K562 (cell line): ENCODE results near the gene CNOT10. TPM values are rescaled to one million over a fixed set of nuclear protein-coding genes. Genes with fewer than 3 reads are reported as not detected.

Experiments
- CAMTA2 ChIP-seq: fragments of 250-450 bp; sonication (Bioruptor Pico); conservative IDR thresholded peaks from 2 replicates; pipeline ENCODE4 v1.5.1; 2022
- COPS2 ChIP-seq: fragments of 450-650 bp; conservative IDR thresholded peaks from 2 replicates; pipeline ENCODE4 v1.6.1; 2016; ENCODE audit warnings: mild to moderate bottlenecking, moderate library complexity
- CREBBP ChIP-seq: IDR thresholded peaks from one replicate; pipeline ENCODE4 v1.6.1; 2012; ENCODE audit warnings: low read depth, mild to moderate bottlenecking, control low read depth, inconsistent platforms, low read length
- HINFP ChIP-seq: fragments of 450-650 bp; conservative IDR thresholded peaks from 2 replicates; pipeline ENCODE4 v1.6.1; 2016; ENCODE audit warnings: missing genetic modification characterization, low read depth, mild to moderate bottlenecking, control low read depth, missing compliant biosample characterization
- HOMEZ ChIP-seq: fragments of 250-450 bp; sonication (Bioruptor Pico); IDR thresholded peaks from 2 replicates; pipeline ENCODE4 v1.4.0; 2020; ENCODE audit warnings: mild to moderate bottlenecking, moderate library complexity
- MBD1 ChIP-seq: fragments of 250-450 bp; sonication (Bioruptor Pico); IDR thresholded peaks from 2 replicates; pipeline ENCODE4 v1.8.0; 2022; ENCODE audit warnings: inconsistent platforms
- NFIC ChIP-seq: fragments of 450-650 bp; IDR thresholded peaks from 2 replicates; pipeline ENCODE4 v1.6.1; 2017; ENCODE audit warnings: mild to moderate bottlenecking, inconsistent platforms
- SIN3A ChIP-seq, 2 experiments: fragments of 150-350 bp in 1 of 2; IDR thresholded peaks; 2 replicates each; pipeline ENCODE4 v1.6.1; 2011 to 2016; ENCODE audit warnings: borderline replicate concordance in 2 of 2, low read depth in 2 of 2, low read length in 2 of 2, mild to moderate bottlenecking in 2 of 2, moderate library complexity in 2 of 2; ENCODE audit not compliant: control insufficient read depth in 1 of 2
- SMARCC2 ChIP-seq: fragments of 450-650 bp; IDR thresholded peaks from 2 replicates; pipeline ENCODE4 v1.6.1; 2017; ENCODE audit warnings: antibody characterized with exemption, moderate library complexity, mild to moderate bottlenecking, low read depth
- TBP ChIP-seq: optimal IDR thresholded peaks from 2 replicates; pipeline ENCODE3; 2011; ENCODE audit warnings: low read depth, low read length, improper control_type of control experiment
- TFE3 ChIP-seq: fragments of 450-650 bp; formaldehyde crosslinking; IDR thresholded peaks from 2 replicates; pipeline ENCODE4 v1.4.0; 2020; ENCODE audit warnings: mild to moderate bottlenecking, mixed read lengths
- ZBED1 ChIP-seq: IDR thresholded peaks from 2 replicates; pipeline ENCODE4 v1.6.1; 2014
- ZFP36 ChIP-seq: fragments of 150-350 bp; IDR thresholded peaks from 2 replicates; pipeline ENCODE4 v1.6.1; 2018; ENCODE audit warnings: low read length, low read depth; ENCODE audit not compliant: partially characterized antibody
- polyA plus RNA-seq, 8 experiments: library from polyadenylated mRNA; depleted of rRNA in 4 of 8; stranded (reverse) in 5 of 8; unstranded in 3 of 8; fragments of >200 nt; fragmentation: Nextera tagmentation in 2 of 8; fragmentation: Illumina TruSeq in 1 of 8; extraction: Ambion mirVana in 2 of 8; extraction: Trizol in 1 of 8; gene quantifications; 2 replicates each; pipeline versions ENCODE4 v1.2.1 to v1.2.3, GENCODE V29; 2011 to 2014; ENCODE audit warnings: inconsistent platforms in 1 of 8, missing spikeins in 1 of 8
- total RNA-seq, 7 experiments: library from RNA; depleted of rRNA in 6 of 7; stranded (reverse); fragments of >200 nt in 6 of 7; fragmentation: Illumina TruSeq in 2 of 7; extraction: Trizol in 2 of 7; gene quantifications; 2 replicates each; pipeline versions ENCODE4 v1.2.1 to v1.2.3, GENCODE V29; 2011 to 2021; ENCODE audit warnings: low replicate concordance in 1 of 7
- TF ChIP-seq, protein P1 (sequence below): fragments of 250-450 bp; sonication (Bioruptor Pico); IDR thresholded peaks from 2 replicates; pipeline ENCODE4 v1.8.0; 2021; ENCODE audit warnings: borderline replicate concordance, mild to moderate bottlenecking, moderate library complexity; ENCODE audit not compliant: poor library complexity, severe bottlenecking
- TF ChIP-seq, protein P2 (sequence below): fragments of 450-650 bp; IDR thresholded peaks from 2 replicates; pipeline ENCODE4 v1.6.1; 2016; ENCODE audit warnings: mild to moderate bottlenecking
- TF ChIP-seq, protein P3 (sequence below): fragments of 450-650 bp; formaldehyde crosslinking; IDR thresholded peaks from 2 replicates; pipeline ENCODE4 v1.4.0; 2020; ENCODE audit warnings: mild to moderate bottlenecking

The CNOT10 gene
- total and polyA plus RNA-seq, 9 of the 15 experiments (the other 6 are each of a cell fraction or from before 2014, with no cell fraction given): 35.7 to 114 (median 81.9) TPM

- TF ChIP-seq SIN3A (IDR thresholded peaks at IDR 0.05; ENCODE audit: borderline replicate concordance in 2 of 2, control insufficient read depth in 1 of 2, low read depth in 2 of 2, low read length in 2 of 2) (no peak), TFE3 (CRISPR knock-in tag) (no peak), CAMTA2 (CRISPR knock-in tag) (no peak), SMARCC2 (peak; percentile 68; the same call in 1 of the 2 replicates), ZFP36 (no peak), CREBBP (no peak), NFIC (peak; percentile 80), COPS2 (no peak), TBP (no peak), HINFP (no peak), HOMEZ (CRISPR knock-in tag) (no peak), MBD1 (CRISPR knock-in tag) (no peak), ZBED1 (no peak)
- TF ChIP-seq, protein P1, sequence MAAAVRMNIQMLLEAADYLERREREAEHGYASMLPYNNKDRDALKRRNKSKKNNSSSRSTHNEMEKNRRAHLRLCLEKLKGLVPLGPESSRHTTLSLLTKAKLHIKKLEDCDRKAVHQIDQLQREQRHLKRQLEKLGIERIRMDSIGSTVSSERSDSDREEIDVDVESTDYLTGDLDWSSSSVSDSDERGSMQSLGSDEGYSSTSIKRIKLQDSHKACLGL (CRISPR knock-in tag): no peak
- TF ChIP-seq, protein P2, sequence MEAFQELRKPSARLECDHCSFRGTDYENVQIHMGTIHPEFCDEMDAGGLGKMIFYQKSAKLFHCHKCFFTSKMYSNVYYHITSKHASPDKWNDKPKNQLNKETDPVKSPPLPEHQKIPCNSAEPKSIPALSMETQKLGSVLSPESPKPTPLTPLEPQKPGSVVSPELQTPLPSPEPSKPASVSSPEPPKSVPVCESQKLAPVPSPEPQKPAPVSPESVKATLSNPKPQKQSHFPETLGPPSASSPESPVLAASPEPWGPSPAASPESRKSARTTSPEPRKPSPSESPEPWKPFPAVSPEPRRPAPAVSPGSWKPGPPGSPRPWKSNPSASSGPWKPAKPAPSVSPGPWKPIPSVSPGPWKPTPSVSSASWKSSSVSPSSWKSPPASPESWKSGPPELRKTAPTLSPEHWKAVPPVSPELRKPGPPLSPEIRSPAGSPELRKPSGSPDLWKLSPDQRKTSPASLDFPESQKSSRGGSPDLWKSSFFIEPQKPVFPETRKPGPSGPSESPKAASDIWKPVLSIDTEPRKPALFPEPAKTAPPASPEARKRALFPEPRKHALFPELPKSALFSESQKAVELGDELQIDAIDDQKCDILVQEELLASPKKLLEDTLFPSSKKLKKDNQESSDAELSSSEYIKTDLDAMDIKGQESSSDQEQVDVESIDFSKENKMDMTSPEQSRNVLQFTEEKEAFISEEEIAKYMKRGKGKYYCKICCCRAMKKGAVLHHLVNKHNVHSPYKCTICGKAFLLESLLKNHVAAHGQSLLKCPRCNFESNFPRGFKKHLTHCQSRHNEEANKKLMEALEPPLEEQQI: peak; percentile 94
- TF ChIP-seq, protein P3, sequence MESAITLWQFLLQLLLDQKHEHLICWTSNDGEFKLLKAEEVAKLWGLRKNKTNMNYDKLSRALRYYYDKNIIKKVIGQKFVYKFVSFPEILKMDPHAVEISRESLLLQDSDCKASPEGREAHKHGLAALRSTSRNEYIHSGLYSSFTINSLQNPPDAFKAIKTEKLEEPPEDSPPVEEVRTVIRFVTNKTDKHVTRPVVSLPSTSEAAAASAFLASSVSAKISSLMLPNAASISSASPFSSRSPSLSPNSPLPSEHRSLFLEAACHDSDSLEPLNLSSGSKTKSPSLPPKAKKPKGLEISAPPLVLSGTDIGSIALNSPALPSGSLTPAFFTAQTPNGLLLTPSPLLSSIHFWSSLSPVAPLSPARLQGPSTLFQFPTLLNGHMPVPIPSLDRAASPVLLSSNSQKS (CRISPR knock-in tag): no peak
Measured at GRCh38 chr3:32708672-32709283, 23.8 kb downstream of the CNOT10 start (continued).
